GM12874 (cell line): Measurements from ENCODE around the gene SH3BGRL3.
A peak's percentile ranks its signal among the peaks of the same experiment; 100 is the strongest.

Source experiments
- TF ChIP-seq, protein P1 (sequence below): IDR thresholded peaks from 2 replicates; pipeline ENCODE4 v1.5.1; 2011; ENCODE audit warnings: low read depth, mild to moderate bottlenecking, control low read depth, low read length, moderate library complexity; ENCODE audit not compliant: insufficient read depth

SH3BGRL3 gene

DNA sequence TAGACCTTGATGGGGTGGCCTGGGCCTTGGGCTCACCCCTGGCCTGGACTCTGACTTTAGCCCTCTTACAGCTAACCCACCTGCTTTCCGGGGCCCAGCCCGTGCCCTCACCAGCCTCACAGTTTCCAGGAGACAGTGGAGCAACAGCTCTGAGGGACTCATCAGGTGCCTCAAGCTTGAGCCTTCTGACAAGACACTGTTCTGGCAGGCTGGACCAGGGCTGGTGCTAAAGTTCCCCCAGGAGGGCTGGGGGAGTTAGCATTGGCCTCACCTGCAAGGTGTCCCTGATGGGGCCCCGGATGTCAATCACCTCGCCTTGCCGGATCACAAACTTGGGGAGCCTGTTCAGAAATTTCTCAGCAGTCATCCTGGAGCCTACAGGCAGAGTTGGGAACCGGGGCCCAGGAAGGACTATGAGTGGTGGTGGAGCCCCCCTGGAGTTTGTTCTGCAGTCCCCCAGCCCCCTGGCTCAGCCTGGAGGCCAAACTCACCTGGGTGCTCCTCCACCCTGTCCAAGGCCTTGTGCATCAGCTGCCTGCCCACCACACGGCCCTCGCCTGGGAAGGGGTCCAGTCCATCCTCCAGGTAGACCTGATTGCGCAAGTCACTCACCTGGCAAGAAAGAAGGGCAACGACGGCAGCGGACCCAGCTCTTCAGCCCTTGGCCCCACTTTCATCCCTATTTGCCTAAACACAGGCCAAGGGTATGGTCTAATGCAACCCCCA is 4.1 kb downstream of the SH3BGRL3 start:
- TF ChIP-seq, protein P1, sequence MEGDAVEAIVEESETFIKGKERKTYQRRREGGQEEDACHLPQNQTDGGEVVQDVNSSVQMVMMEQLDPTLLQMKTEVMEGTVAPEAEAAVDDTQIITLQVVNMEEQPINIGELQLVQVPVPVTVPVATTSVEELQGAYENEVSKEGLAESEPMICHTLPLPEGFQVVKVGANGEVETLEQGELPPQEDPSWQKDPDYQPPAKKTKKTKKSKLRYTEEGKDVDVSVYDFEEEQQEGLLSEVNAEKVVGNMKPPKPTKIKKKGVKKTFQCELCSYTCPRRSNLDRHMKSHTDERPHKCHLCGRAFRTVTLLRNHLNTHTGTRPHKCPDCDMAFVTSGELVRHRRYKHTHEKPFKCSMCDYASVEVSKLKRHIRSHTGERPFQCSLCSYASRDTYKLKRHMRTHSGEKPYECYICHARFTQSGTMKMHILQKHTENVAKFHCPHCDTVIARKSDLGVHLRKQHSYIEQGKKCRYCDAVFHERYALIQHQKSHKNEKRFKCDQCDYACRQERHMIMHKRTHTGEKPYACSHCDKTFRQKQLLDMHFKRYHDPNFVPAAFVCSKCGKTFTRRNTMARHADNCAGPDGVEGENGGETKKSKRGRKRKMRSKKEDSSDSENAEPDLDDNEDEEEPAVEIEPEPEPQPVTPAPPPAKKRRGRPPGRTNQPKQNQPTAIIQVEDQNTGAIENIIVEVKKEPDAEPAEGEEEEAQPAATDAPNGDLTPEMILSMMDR: no peak

DNA sequence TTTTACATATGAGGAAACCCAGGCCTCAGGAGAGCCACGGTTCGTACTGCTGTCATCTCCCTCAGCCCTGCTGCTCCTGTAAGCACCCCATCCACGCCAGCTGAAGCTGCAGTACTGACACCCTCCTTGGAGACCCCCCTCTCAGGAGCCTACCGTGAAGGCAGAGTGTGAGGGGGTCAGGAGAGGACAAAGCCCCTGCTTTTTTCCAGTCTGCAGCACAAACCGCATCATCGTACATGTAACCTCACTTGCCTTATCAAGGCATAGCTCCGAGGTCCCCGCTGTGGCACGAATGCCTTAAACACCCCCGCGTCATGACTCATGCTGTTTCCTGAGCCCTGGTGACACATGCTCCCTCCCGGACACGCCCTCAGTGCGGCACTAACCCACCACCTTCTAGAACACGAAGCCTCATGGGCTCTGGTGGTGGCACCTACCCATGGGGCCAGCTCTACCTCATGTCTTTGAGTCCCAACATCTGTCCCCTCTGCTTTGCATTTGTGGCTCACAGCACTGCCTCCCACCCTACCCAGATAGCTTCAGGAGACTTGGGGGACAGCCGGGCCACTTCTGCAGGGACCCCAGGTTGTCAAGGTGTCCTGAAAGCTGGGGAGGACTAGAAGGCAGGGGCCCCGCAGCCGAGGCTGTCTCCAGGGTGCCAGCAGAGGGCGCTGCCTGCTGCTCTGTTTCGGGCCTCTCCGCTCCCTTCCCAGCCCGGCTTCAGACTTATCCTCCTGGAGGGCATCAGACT is 4.9 kb downstream of the SH3BGRL3 start:
- TF ChIP-seq, protein P1: peak; percentile 95

DNA sequence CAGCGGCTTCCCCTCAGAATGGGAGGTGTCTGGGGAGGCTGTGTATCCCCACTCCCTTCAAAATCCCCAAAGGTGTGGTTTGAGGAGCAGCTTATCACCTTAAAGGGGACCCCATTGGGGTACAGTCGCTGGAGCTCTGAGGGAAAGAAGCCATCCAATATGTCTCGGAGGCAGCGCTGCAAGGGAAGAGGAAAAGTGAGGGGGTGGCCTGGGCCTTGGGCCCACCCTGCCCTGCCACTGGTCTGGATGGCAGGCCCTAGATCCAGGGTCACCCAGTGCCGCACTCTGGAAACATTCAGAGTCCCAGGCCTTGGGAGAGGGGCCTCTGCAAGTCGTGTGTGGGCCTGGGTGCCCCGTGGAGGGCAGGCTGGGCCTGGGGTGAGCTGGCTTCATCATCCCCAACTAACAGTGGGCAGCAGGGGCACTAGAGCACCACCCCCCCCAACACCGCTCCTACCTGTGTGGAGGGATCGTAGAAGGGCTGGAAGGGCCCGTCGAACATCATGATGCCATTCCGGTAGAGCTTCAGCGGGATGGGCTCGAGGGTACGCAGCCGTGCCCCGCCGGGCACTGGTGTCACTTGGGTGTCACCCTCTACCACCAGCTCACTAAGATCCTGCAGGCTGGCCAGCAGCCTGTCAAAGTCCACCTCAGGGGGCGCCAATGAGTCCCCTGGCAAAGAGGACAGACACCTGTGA is 5.6 kb downstream of the SH3BGRL3 start:
- TF ChIP-seq, protein P1: peak; percentile 78

DNA sequence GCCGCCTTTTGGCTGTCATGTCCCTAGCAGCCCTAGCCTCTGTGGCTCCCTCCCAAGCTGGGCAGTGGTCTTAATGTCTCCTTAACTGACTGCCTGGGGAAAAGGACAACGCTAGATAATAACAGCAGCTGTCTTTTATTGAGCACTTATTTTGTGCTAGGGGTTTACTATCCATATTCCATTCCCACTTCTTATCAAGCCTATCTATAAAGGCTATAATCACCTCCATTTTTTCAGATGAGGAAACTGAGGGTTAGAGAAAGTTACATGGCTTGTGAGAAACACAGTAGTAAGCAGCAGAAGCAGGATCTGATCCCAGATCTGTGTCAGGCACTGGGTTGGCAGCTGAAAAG is 6.2 kb downstream of the SH3BGRL3 start:
- TF ChIP-seq, protein P1: no peak

DNA sequence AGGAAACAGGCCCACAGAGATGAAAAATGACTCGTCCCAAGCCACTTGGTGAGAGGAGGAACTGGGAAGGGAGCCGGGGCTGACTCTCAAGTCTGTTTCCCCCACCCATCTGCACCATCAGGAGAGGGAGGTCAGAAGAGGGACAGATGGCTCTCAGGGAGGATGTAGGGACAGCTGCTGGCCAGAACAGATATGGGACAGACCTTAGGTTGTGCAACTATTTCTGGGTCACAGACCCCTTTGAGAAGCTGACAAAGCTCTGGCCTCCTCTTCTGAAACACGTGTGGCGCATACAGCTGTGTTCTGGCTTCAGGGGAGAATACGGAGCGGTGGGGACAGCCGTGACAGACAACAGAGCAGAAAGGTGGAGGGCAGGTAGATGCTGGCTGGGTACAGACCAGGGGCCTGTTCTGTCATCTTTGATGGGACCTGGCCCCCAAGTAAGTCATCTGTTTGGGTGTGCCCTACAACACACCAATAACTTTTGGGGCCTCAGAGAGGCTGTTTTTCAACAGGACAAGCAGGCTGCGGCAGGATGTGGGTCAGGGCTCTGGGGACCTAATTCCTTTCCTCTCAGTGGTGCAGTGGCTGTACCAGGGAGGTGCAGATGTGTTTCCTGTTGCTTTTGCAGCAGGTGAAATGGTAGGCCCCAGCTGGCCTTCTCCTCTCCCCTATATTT is 7.3 kb downstream of the SH3BGRL3 start:
- TF ChIP-seq, protein P1: no peak

DNA sequence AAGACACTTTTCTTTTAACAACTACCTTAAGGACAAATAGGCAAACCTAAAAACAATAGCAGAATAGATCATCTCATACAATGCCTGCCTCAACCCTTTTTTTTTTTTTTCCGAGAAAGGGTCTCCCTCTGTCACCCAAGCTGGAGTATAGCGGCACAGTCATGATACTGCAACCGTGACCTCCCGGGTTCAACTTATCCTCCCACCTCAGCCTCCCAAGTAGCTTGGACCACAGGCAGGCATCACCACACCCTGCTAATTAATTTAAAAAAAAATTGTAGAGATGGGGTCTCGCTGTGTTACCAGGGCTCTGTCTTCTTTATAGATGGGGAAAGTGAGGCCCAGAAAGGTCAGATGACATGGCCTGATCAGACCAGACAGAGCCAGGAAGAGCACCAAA is 7.9 kb downstream of the SH3BGRL3 start:
- TF ChIP-seq, protein P1: no peak
